Panc1 (cell line): Measurements from ENCODE around the gene MPPED2.

ENCODE experiments used
- POLR2AphosphoS5 ChIP-seq: IDR thresholded peaks from 2 replicates; pipeline ENCODE4 v1.6.1; 2012; ENCODE audit warnings: mild to moderate bottlenecking, low read depth, low read length, moderate library complexity
- TF ChIP-seq, protein P1 (sequence below): fragments of 450-650 bp; IDR thresholded peaks from 2 replicates; pipeline ENCODE4 v1.5.1; 2017; ENCODE audit warnings: mild to moderate bottlenecking

GRCh38 chr11:30580573-30580972 is 5.6 kb downstream of the MPPED2 start:
- TF ChIP-seq, protein P1, sequence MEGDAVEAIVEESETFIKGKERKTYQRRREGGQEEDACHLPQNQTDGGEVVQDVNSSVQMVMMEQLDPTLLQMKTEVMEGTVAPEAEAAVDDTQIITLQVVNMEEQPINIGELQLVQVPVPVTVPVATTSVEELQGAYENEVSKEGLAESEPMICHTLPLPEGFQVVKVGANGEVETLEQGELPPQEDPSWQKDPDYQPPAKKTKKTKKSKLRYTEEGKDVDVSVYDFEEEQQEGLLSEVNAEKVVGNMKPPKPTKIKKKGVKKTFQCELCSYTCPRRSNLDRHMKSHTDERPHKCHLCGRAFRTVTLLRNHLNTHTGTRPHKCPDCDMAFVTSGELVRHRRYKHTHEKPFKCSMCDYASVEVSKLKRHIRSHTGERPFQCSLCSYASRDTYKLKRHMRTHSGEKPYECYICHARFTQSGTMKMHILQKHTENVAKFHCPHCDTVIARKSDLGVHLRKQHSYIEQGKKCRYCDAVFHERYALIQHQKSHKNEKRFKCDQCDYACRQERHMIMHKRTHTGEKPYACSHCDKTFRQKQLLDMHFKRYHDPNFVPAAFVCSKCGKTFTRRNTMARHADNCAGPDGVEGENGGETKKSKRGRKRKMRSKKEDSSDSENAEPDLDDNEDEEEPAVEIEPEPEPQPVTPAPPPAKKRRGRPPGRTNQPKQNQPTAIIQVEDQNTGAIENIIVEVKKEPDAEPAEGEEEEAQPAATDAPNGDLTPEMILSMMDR, result no peak
- TF ChIP-seq POLR2AphosphoS5, result no peak
